H1 (cell line): Measurements from ENCODE around the gene CCNL2. TPM values are rescaled to one million over a fixed set of nuclear protein-coding genes. Genes with fewer than 3 reads are reported as not detected.

ENCODE experiments used
- EP300 ChIP-seq, 2 experiments: IDR thresholded peaks; 1 replicate in 1 of 2; 2 replicates in 1 of 2; pipeline ENCODE4 v1.6.1; 2011 to 2012; ENCODE audit warnings: low read depth in 2 of 2, low read length in 2 of 2, mild to moderate bottlenecking in 2 of 2, borderline replicate concordance in 1 of 2, inconsistent platforms in 1 of 2, moderate library complexity in 1 of 2
- FOSL1 ChIP-seq: IDR thresholded peaks from 2 replicates; pipeline ENCODE4 v1.6.1; 2011; ENCODE audit warnings: mild to moderate bottlenecking, low read depth, low read length, moderate library complexity; ENCODE audit not compliant: insufficient read depth
- KDM1A ChIP-seq: fragments of 200-600, 300-600 bp; sonication (generic); IDR thresholded peaks from 2 replicates; pipeline ENCODE4 v1.7.1; 2016; ENCODE audit warnings: mild to moderate bottlenecking, low read length, borderline replicate concordance
- SIRT6 ChIP-seq: IDR thresholded peaks from one replicate; pipeline ENCODE4 v1.7.1; 2012; ENCODE audit warnings: low read length, inconsistent platforms
- SIX5 ChIP-seq: IDR thresholded peaks from 2 replicates; pipeline ENCODE4 v1.6.1; 2011; ENCODE audit warnings: mild to moderate bottlenecking, low read depth, low read length
- SRF ChIP-seq: IDR thresholded peaks from 2 replicates; pipeline ENCODE4 v1.6.1; 2011; ENCODE audit warnings: mild to moderate bottlenecking, low read depth, low read length, moderate library complexity
- polyA plus RNA-seq, 7 experiments: library from polyadenylated mRNA; depleted of rRNA in 3 of 7; stranded (reverse) in 5 of 7; unstranded in 2 of 7; fragments of >200 nt in 5 of 7; fragments of 200-250 nt in 2 of 7; gene quantifications; 1 replicate in 5 of 7; 2 replicates in 1 of 7; 4 replicates in 1 of 7; pipeline versions ENCODE4 v1.2.1 to v1.2.3, GENCODE V29; 2011 to 2013; ENCODE audit warnings: missing spikeins in 2 of 7, mixed read lengths in 2 of 7
- total RNA-seq: library from RNA; stranded (reverse); fragmentation: NEBNext Ultra II Directional; extraction: Animal tissue kit (Norgen Biotek cat#: 25700); gene quantifications from 2 replicates; pipeline ENCODE4 v1.2.1, GENCODE V29; 2021
- TF ChIP-seq, protein P1 (sequence below), 3 experiments: IDR thresholded peaks; 1 replicate in 2 of 3; 2 replicates in 1 of 3; pipeline versions ENCODE4 v1.5.1 to v1.6.1; 2011; ENCODE audit warnings: low read length in 3 of 3, mild to moderate bottlenecking in 3 of 3, inconsistent platforms in 2 of 3, low read depth in 1 of 3, moderate library complexity in 1 of 3; ENCODE audit not compliant: insufficient read depth in 1 of 3; ENCODE audit errors: control extremely low read depth in 1 of 3

The CCNL2 gene
- total and polyA plus RNA-seq, 2 of the 8 experiments (the other 6 are each of a cell fraction or from before 2014, with no cell fraction given), result 79.8 to 120 TPM

DNA sequence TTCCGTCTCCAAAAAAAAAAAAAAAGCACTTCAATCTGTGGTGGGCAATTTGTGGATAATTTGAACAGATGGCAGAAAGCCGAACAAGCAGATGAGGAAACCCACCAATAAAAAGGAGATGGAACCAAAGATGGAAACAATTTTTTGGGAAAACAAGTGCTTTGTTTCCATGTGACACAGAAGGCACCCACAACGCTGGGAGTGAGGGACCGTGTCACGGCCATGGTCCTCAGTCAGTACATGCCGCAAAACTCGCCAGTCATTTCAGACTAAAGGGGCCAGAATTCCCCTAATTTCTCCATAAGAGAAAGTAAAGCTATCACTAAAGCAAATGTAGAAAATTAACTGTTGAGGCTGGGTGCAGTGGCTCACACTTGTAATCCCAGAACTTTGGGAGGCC is 5.0 kb downstream of the CCNL2 start (continued):
- TF ChIP-seq FOSL1, result no peak
- TF ChIP-seq SRF, result no peak
- TF ChIP-seq SIRT6, result no peak
- TF ChIP-seq KDM1A, result no peak
- TF ChIP-seq SIX5, result no peak
- TF ChIP-seq, protein P1, sequence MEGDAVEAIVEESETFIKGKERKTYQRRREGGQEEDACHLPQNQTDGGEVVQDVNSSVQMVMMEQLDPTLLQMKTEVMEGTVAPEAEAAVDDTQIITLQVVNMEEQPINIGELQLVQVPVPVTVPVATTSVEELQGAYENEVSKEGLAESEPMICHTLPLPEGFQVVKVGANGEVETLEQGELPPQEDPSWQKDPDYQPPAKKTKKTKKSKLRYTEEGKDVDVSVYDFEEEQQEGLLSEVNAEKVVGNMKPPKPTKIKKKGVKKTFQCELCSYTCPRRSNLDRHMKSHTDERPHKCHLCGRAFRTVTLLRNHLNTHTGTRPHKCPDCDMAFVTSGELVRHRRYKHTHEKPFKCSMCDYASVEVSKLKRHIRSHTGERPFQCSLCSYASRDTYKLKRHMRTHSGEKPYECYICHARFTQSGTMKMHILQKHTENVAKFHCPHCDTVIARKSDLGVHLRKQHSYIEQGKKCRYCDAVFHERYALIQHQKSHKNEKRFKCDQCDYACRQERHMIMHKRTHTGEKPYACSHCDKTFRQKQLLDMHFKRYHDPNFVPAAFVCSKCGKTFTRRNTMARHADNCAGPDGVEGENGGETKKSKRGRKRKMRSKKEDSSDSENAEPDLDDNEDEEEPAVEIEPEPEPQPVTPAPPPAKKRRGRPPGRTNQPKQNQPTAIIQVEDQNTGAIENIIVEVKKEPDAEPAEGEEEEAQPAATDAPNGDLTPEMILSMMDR (IDR thresholded peaks at IDR 0.05; ENCODE audit: control extremely low read depth in 1 of 3, insufficient read depth in 1 of 3, low read depth in 1 of 3, low read length in 3 of 3), result no peak
- no peak for TF ChIP-seq EP300 (IDR thresholded peaks at IDR 0.05; ENCODE audit: borderline replicate concordance in 1 of 2, low read depth in 2 of 2, low read length in 2 of 2)
